Progenitor cell of endocrine pancreas (in vitro differentiated cells): ENCODE measurements around the gene APAF1. TPM values are rescaled to one million over a fixed set of nuclear protein-coding genes. Genes with fewer than 3 reads are reported as not detected.
A peak's percentile ranks its signal among the peaks of the same experiment; 100 is the strongest.

Source experiments
- DNase-seq: peaks from one replicate; pipeline ENCODE4 v3.0.0; 2021; ENCODE audit warnings: low spot score; ENCODE audit not compliant: unreplicated experiment
- H3K27ac Mint-ChIP-seq: 2 replicates; pipeline ENCODE4 v1.8.0; 2021; ENCODE audit warnings: mild to moderate bottlenecking, moderate library complexity, mixed read lengths
- H3K27me3 Mint-ChIP-seq: 2 replicates; pipeline ENCODE4 v1.8.0; 2021; ENCODE audit warnings: mixed read lengths
- H3K36me3 Mint-ChIP-seq: 2 replicates; pipeline ENCODE4 v1.8.0; 2022; ENCODE audit warnings: mixed read lengths; ENCODE audit not compliant: insufficient read depth
- H3K4me1 Mint-ChIP-seq: 2 replicates; pipeline ENCODE4 v1.8.0; 2021; ENCODE audit warnings: low read depth, mixed read lengths
- H3K4me3 Mint-ChIP-seq: 2 replicates; pipeline ENCODE4 v1.8.0; 2021; ENCODE audit warnings: low read depth, mild to moderate bottlenecking, moderate library complexity, mixed read lengths
- H3K9me3 Mint-ChIP-seq: 2 replicates; pipeline ENCODE4 v1.8.0; 2021; ENCODE audit warnings: low read depth, mixed read lengths
- CTCF ChIP-seq: fragments of 200-600 bp; sonication (generic); IDR thresholded peaks from one replicate; pipeline ENCODE4 v1.5.0; 2021; ENCODE audit warnings: antibody characterized with exemption, mild to moderate bottlenecking; ENCODE audit not compliant: unreplicated experiment
- total RNA-seq: library from RNA; stranded (reverse); gene quantifications from 2 replicates; pipeline ENCODE4 v1.2.1, GENCODE V29; 2021

The APAF1 gene
- total RNA-seq, 1 donor from 2014 or later = 30.9 TPM

GRCh38 chr12:98733667-98734350, 88.7 kb downstream of the APAF1 start:
- no peaks in the 10 kb centered on the region for H3K9me3 Mint-ChIP-seq
- H3K36me3 Mint-ChIP-seq = peaks cover 13% of the 10 kb centered on the region
- no peak overlapping the region for H3K27ac Mint-ChIP-seq
- no peak overlapping the region for H3K4me3 Mint-ChIP-seq
- no peak for TF ChIP-seq CTCF
- no peaks in the 10 kb centered on the region for H3K27me3 Mint-ChIP-seq
- H3K4me1 Mint-ChIP-seq = peaks cover 13% of the 10 kb centered on the region
- no peak for DNase-seq

GRCh38 chr12:98735821-98736220, 90.7 kb downstream of the APAF1 start:
- Mint-ChIP-seq H3K27ac (no peak overlapping the region), H3K36me3 (peaks cover 7% of the 10 kb centered on the region), H3K27me3 (peaks cover 9% of the 10 kb centered on the region), H3K9me3 (no peaks in the 10 kb centered on the region), H3K4me3 (no peak overlapping the region), H3K4me1 (peaks cover 13% of the 10 kb centered on the region)
- DNase-seq = no peak
- no peak for TF ChIP-seq CTCF

- no peak for DNase-seq
- no peak for TF ChIP-seq CTCF
- Mint-ChIP-seq H3K27me3 (peaks cover 17% of the 10 kb centered on the region), H3K36me3 (peaks cover 7% of the 10 kb centered on the region), H3K4me3 (no peak overlapping the region), H3K9me3 (no peaks in the 10 kb centered on the region), H3K4me1 (peaks cover 13% of the 10 kb centered on the region), H3K27ac (peak overlapping the region; percentile 34)
Measured at GRCh38 chr12:98736352-98737321, 91.5 kb downstream of the APAF1 start.

- Mint-ChIP-seq H3K36me3 (peaks cover 5% of the 10 kb centered on the region), H3K4me3 (no peak overlapping the region), H3K9me3 (no peaks in the 10 kb centered on the region), H3K4me1 (peaks cover 13% of the 10 kb centered on the region), H3K27ac (peak overlapping the region; percentile 34), H3K27me3 (peaks cover 22% of the 10 kb centered on the region)
- no peak for TF ChIP-seq CTCF
- no peak for DNase-seq
Measured at GRCh38 chr12:98737322-98737712, 92.2 kb downstream of the APAF1 start.

- no peak for TF ChIP-seq CTCF
- Mint-ChIP-seq H3K4me1 (peaks cover 13% of the 10 kb centered on the region), H3K27me3 (peaks cover 22% of the 10 kb centered on the region), H3K36me3 (peaks cover 4% of the 10 kb centered on the region), H3K27ac (no peak overlapping the region), H3K4me3 (no peak overlapping the region), H3K9me3 (no peaks in the 10 kb centered on the region)
- no peak for DNase-seq
Measured at GRCh38 chr12:98738002-98738401, 92.9 kb downstream of the APAF1 start.
